Prostate gland (tissue), 1 donor: ENCODE results near the gene INTS7.

Experiments
- POLR2A ChIP-seq: fragments of 450-650 bp; IDR thresholded peaks from one replicate; pipeline ENCODE4 v1.6.1; 2016; ENCODE audit warnings: antibody characterized with exemption, mild to moderate bottlenecking
- POLR2AphosphoS5 ChIP-seq: sonication (generic); formaldehyde crosslinking; IDR thresholded peaks from one replicate; pipeline ENCODE4 v1.6.1; 2017; ENCODE audit warnings: antibody characterized with exemption

DNA sequence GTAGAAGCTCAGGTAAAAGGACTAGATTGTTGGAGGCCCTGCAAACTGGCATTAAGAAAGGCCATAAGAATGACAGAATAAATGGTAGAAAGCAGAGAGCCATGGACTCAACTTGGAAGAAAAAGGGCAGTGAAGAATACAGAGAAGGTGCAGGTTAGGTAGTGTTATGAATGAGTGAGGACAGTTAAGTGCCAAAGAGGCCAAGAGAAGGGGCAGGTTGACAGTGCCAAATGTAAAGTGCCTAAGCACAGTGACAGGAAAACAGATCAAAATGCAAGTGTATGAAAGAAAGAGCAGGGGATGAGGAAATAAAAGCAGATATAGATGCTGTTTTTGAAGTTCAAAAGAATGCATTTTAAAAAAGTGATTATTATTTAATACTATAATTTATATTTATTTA, 43.7 kb downstream of the INTS7 start:
- TF ChIP-seq POLR2A (no peak), POLR2AphosphoS5 (no peak)
